ENCODE results near the gene NKX2-2. TPM values are rescaled to one million over a fixed set of nuclear protein-coding genes. Genes with fewer than 3 reads are reported as not detected.

Gene NKX2-2
- total RNA-seq, 1 experiment from 2014 or later: not detected

DNA sequence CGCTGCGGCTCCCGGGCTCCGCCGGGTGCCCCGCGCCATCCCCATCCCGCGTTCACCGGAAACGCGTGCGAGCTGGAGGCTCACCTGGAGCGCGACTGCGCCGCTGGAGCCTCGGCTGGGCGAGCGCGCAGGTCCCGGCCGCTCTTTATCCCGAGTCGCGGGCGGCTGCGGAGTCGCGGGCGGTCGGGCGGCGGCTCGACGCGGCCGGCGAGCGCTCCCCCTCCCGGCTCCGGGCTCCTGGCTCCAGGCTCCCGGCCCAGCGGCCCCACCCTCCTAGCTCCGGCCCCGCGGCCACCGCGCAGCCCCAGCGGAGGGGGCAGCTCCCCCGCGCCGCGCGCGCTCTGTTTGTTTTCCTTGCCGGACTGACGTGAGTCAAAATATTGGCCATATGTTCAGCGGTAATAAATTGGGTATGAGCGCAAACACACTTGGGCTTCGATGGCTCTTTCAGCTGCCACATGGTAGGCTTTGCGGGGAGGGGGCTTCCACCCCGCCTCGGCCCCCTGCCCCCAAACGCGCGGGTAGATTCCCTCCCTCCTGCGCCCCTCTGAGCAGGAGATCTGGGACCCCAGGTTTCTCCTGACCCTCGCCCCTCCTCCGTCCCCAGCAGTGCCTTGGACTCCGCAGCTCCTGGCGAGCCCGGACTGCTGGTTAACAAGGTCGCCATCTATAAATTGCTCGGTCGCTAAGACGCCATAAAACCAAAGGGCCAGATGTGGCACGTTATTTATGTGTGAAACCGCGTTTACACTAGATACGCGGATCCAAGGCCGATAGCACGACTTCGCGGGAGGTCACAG lies 8.8 kb upstream of the NKX2-2 start (continued):
- TF ChIP-seq ZBTB21 (CRISPR knock-in tag; IDR thresholded peaks at IDR 0.05; ENCODE audit: borderline replicate concordance): no peak

DNA sequence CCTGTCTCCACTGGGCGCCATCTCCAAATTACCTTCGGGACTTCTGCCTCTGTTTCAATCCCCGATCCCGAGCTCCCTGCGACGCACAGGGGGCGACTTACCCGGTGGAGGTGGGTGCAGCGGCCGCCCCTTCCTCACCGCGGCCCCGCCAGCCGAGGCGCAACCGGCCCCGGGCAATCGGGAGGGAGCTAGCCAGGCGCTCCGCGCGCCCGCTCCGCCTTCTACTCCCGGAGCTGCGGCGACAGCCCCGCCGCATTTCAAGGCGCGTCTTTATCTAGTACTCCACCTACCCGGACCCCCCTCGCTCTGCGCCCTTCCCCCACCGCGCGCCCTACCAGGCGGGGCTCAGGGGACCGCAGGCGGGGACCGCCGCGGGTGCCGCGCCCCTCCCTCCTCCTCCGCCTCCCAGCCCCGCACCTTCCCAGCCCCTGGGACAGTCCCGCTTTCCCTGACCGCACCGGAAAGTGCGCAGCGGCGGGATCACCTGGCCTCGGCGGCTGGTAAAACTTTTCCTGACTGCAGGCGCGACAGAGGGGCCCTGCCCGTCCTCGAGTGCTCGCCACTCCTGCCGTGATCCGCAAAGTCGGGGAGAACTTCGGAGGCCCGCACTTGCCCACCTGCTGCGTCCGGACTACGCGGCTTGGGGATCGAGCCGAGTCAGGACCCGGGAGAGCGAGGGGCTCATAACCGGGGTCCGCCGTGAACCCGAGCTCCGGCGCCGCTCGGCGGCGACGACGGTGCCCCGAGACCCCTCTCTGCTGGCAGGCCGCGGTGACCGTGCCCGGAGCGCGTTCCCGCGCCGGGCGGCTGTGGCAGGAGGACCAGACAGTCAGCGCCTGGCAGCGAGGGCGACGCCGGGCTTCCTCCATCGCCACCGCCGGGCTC lies 8.0 kb upstream of the NKX2-2 start:
- CTCF ChIA-PET: interaction anchor here (0.7 to 6.2 kb wide), 21 partner anchors 8 to 701 kb away, joined by 3 to 88 read pairs (median 6); partner anchors contain the start of gene NKX2-2
- TF ChIP-seq, protein P1, sequence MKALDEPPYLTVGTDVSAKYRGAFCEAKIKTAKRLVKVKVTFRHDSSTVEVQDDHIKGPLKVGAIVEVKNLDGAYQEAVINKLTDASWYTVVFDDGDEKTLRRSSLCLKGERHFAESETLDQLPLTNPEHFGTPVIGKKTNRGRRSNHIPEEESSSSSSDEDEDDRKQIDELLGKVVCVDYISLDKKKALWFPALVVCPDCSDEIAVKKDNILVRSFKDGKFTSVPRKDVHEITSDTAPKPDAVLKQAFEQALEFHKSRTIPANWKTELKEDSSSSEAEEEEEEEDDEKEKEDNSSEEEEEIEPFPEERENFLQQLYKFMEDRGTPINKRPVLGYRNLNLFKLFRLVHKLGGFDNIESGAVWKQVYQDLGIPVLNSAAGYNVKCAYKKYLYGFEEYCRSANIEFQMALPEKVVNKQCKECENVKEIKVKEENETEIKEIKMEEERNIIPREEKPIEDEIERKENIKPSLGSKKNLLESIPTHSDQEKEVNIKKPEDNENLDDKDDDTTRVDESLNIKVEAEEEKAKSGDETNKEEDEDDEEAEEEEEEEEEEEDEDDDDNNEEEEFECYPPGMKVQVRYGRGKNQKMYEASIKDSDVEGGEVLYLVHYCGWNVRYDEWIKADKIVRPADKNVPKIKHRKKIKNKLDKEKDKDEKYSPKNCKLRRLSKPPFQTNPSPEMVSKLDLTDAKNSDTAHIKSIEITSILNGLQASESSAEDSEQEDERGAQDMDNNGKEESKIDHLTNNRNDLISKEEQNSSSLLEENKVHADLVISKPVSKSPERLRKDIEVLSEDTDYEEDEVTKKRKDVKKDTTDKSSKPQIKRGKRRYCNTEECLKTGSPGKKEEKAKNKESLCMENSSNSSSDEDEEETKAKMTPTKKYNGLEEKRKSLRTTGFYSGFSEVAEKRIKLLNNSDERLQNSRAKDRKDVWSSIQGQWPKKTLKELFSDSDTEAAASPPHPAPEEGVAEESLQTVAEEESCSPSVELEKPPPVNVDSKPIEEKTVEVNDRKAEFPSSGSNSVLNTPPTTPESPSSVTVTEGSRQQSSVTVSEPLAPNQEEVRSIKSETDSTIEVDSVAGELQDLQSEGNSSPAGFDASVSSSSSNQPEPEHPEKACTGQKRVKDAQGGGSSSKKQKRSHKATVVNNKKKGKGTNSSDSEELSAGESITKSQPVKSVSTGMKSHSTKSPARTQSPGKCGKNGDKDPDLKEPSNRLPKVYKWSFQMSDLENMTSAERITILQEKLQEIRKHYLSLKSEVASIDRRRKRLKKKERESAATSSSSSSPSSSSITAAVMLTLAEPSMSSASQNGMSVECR (CRISPR knock-in tag; IDR thresholded peaks at IDR 0.05; ENCODE audit: borderline replicate concordance): no peak
- ATAC-seq: peak; percentile 6
- Mint-ChIP-seq H3K4me3 (peak overlapping the region; percentile 69), H3K27me3 (ENCODE audit: low read depth) (peaks cover 96% of the 10 kb centered on the region), H3K36me3 (no peaks in the 10 kb centered on the region), H3K27ac (no peak overlapping the region), H3K4me1 (peaks cover 63% of the 10 kb centered on the region), H3K9me3 (no peaks in the 10 kb centered on the region)
- peak; percentile 63 for DNase-seq (ENCODE audit: low spot score)
- POLR2A ChIA-PET: no interaction called here

DNA sequence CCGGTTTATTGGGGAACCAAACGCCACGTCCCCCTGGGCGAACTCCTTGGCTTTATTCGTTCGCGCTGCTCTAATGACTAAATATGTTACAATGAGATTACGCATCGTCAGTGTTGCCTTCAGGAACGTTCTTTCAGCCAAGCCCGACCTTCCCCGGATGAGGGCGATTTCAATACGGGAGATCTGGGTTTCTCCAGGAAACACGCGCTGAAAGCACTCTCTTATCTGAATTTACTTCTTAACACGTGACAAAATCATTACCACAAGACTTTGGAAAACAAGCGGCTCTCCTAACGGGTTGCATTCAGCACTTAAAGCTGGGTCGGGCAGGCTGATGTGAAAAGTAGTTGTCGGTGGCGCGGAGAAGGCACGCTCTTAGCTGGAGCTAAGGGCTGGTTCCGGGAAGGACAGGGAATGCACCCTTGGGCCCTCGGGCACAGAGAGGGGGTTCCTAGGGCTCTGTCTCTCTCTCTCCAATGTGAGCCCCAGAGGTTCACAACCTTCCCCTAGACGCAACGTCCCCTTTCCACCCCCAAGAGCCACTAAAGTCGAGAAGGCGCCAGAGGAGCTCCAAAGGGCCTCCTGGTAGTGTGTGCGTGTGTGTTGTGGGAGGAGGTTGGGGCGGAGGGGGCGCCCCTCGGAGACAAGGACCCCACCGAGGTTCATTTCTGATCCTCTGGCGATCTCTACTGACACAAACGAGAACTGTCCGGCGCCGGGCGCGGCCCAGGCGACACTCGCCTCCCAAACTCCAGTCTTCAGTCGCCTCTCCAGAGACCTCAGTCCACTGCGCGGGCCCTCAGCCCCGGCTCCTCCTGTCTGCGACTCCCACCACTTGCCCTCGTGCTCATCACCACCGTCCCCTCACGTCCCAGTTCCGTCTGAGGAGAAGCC lies 7.1 kb upstream of the NKX2-2 start:
- Mint-ChIP-seq H3K27me3 (ENCODE audit: low read depth) (peaks cover 96% of the 10 kb centered on the region), H3K4me1 (peaks cover 71% of the 10 kb centered on the region), H3K9me3 (no peaks in the 10 kb centered on the region), H3K27ac (no peak overlapping the region), H3K4me3 (peak overlapping the region; percentile 69), H3K36me3 (no peaks in the 10 kb centered on the region)
- CTCF ChIA-PET: interaction anchor here (0.7 to 6.2 kb wide), 23 partner anchors 7 to 700 kb away, joined by 3 to 88 read pairs (median 5); partner anchors contain the start of genes NKX2-2 and PAX1
- DNase-seq (ENCODE audit: low spot score) (peak; percentile 70), ATAC-seq (peak; percentile 43)
- POLR2A ChIA-PET: no interaction called here
- TF ChIP-seq FOXJ3 (CRISPR knock-in tag; IDR thresholded peaks at IDR 0.05; ENCODE audit: borderline replicate concordance) (no peak), ZNF423 (CRISPR knock-in tag; IDR thresholded peaks at IDR 0.05) (0 out of 2 replicates have a peak, but pooled peaks have one; percentile 23), ZNF263 (CRISPR knock-in tag; IDR thresholded peaks at IDR 0.05; ENCODE audit: low read depth) (no peak), ZNF138 (CRISPR knock-in tag; conservative IDR thresholded peaks at IDR 0.05) (no peak)
- TF ChIP-seq, protein P2, sequence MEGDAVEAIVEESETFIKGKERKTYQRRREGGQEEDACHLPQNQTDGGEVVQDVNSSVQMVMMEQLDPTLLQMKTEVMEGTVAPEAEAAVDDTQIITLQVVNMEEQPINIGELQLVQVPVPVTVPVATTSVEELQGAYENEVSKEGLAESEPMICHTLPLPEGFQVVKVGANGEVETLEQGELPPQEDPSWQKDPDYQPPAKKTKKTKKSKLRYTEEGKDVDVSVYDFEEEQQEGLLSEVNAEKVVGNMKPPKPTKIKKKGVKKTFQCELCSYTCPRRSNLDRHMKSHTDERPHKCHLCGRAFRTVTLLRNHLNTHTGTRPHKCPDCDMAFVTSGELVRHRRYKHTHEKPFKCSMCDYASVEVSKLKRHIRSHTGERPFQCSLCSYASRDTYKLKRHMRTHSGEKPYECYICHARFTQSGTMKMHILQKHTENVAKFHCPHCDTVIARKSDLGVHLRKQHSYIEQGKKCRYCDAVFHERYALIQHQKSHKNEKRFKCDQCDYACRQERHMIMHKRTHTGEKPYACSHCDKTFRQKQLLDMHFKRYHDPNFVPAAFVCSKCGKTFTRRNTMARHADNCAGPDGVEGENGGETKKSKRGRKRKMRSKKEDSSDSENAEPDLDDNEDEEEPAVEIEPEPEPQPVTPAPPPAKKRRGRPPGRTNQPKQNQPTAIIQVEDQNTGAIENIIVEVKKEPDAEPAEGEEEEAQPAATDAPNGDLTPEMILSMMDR (IDR thresholded peaks at IDR 0.05): no peak
- TF ChIP-seq, protein P3, sequence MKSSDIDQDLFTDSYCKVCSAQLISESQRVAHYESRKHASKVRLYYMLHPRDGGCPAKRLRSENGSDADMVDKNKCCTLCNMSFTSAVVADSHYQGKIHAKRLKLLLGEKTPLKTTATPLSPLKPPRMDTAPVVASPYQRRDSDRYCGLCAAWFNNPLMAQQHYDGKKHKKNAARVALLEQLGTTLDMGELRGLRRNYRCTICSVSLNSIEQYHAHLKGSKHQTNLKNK (CRISPR knock-in tag; IDR thresholded peaks at IDR 0.05): no peak
- TF ChIP-seq, protein P4, sequence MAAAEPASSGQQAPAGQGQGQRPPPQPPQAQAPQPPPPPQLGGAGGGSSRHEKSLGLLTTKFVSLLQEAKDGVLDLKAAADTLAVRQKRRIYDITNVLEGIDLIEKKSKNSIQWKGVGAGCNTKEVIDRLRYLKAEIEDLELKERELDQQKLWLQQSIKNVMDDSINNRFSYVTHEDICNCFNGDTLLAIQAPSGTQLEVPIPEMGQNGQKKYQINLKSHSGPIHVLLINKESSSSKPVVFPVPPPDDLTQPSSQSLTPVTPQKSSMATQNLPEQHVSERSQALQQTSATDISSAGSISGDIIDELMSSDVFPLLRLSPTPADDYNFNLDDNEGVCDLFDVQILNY (CRISPR knock-in tag; IDR thresholded peaks at IDR 0.05): no peak

All from WTC11 (cell line).